NB4 (cell line): ENCODE measurements around the gene LRRC37A2.
"Not testable (repeated sequence)": the region's sequence is repeated elsewhere in the genome, so short reads cannot be mapped to it uniquely, and the experiment has no call there.

ENCODE experiments used
- POLR2A ChIP-seq: IDR thresholded peaks from 2 replicates; pipeline ENCODE4 v1.6.1; 2011; ENCODE audit warnings: mild to moderate bottlenecking; ENCODE audit not compliant: insufficient read length; ENCODE audit errors: extremely low read depth
- TF ChIP-seq, protein P1 (sequence below): IDR thresholded peaks from one replicate; pipeline ENCODE4 v1.5.1; 2012; ENCODE audit warnings: low read depth, low read length

DNA sequence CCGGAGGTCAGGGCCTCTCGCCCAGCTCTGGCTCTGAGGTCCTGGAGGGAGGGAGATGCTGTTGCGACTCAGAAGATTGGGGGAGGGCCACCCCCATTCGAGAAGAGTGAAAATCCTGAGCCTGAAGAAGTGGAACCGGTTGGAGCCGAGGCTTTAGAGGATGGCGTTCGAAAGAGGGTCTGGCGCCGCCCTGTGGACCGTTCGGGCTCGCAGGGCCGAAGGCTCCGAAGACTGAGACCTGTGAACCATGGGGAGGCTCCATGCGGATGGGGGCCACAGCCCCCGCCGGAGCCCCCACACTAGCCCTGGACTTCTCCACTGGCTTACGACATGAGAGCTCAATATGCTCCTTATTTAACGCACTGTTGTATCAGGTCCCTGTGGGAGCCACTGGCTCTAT is 46.9 kb downstream of the LRRC37A2 start:
- TF ChIP-seq, protein P1, sequence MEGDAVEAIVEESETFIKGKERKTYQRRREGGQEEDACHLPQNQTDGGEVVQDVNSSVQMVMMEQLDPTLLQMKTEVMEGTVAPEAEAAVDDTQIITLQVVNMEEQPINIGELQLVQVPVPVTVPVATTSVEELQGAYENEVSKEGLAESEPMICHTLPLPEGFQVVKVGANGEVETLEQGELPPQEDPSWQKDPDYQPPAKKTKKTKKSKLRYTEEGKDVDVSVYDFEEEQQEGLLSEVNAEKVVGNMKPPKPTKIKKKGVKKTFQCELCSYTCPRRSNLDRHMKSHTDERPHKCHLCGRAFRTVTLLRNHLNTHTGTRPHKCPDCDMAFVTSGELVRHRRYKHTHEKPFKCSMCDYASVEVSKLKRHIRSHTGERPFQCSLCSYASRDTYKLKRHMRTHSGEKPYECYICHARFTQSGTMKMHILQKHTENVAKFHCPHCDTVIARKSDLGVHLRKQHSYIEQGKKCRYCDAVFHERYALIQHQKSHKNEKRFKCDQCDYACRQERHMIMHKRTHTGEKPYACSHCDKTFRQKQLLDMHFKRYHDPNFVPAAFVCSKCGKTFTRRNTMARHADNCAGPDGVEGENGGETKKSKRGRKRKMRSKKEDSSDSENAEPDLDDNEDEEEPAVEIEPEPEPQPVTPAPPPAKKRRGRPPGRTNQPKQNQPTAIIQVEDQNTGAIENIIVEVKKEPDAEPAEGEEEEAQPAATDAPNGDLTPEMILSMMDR: not testable (repeated sequence)
- TF ChIP-seq POLR2A: not testable (repeated sequence)
